ENCODE results near the gene CCDC157.

DNA sequence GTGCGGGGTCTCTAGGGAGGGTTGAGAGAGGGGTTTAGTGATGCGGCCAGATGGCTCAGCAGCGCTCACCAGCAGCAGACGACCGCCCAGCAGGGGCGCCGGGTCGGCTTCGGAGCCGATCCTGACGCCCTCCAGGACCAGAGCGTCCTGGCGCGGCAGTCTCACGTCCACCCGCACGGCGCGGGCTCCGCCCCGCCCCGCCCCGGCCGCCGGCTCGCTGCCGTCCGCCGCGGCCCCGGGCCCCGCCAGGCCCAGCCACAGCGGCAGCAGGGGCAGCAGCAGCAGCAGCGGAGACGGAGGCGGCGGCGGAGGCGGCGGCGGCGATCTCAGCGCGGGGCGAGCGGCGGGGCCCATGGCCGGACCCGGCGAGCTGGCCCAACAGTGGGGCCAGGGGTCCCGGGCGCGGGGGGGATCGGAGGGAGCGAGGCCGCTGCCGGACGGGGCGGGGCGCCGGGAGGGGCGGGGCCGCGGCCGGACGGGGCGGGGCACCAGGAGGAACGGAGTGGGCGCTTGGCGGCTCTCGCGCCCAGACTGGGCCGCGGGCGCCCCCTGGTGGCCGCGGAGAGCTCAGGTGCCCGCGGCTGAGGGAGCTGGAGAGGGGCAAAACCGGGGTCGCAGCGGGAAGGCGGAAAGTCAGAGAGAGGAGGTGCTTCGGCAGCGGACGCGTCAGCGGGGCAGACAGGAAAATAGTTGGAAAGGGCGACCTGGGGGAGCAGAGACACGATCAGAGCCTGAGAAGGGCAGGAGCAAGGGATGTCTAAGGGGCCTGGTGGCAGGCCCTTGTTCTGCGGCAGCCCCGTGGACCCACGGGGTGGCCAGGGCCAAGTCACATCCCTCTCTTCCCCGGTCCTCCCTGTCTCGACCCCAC is 30.4 kb downstream of the CCDC157 start, which contains the start of gene RNF215:
- TF ChIP-seq, protein P1, sequence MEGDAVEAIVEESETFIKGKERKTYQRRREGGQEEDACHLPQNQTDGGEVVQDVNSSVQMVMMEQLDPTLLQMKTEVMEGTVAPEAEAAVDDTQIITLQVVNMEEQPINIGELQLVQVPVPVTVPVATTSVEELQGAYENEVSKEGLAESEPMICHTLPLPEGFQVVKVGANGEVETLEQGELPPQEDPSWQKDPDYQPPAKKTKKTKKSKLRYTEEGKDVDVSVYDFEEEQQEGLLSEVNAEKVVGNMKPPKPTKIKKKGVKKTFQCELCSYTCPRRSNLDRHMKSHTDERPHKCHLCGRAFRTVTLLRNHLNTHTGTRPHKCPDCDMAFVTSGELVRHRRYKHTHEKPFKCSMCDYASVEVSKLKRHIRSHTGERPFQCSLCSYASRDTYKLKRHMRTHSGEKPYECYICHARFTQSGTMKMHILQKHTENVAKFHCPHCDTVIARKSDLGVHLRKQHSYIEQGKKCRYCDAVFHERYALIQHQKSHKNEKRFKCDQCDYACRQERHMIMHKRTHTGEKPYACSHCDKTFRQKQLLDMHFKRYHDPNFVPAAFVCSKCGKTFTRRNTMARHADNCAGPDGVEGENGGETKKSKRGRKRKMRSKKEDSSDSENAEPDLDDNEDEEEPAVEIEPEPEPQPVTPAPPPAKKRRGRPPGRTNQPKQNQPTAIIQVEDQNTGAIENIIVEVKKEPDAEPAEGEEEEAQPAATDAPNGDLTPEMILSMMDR (conservative IDR thresholded peaks at IDR 0.05) = peak; percentile 98
- peak; percentile 84; the same call in 1 of the 2 replicates for TF ChIP-seq ZFX (IDR thresholded peaks at IDR 0.05)

Measured in C4-2B (cell line).